GDM1 (cell line): ENCODE results near the gene TNK1.

ENCODE experiments used
- DNase-seq: peaks from one replicate; lab custom pipeline; 2025; lab: John Stamatoyannopoulos, UW

The TNK1 gene

GRCh38 chr17:7410634-7411426 lies 29.9 kb downstream of the TNK1 start:
- DNase-seq: no peak

DNA sequence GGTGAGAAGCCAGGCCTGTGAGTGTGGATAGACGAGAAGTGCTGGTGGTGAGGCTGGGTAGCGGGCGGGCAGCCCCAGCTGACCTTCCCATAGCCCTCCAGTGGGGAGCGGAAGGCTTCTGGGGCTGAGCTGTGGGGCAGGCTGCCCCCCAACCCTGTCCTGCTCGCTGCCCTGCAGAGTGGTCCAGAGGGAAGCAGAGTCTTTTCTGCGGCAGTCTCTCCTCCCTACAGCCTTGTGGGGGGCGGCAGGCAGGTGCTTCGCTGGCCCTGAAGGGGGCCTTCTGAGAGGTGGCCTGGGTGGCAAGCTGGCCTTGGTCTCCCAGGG lies 30.5 kb downstream of the TNK1 start:
- no peak for DNase-seq

DNA sequence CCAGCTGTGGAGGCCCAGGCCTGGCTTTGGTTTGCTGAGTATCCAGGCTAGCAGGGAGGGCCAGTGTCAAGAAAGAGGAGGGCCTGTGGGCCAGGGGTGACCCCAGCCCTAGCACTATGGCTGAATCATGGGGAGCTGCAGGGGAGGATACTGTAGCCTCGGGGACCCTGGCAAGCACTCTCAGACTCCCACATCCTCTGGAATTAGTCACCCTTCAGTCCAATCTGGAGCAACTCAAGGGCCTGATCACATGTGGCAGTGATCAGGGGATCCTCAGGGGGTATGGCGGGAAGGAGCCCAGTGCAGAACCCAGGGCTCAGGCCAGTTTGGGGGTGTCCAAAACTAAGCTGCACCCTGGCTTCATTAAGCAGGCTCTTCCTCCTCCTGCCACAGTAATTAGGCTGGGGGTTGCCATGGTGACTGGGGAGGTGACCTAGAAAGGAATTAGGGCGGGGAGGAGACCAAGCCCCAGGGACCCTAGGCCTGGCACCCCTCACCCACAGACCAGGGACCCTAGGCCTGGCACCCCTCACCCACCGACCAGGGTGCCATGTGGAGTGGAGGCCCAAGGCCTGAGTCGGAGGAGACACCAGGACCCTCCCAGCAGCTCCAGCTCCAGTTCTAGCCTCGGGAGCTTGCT lies 32.6 kb downstream of the TNK1 start:
- DNase-seq: no peak

DNA sequence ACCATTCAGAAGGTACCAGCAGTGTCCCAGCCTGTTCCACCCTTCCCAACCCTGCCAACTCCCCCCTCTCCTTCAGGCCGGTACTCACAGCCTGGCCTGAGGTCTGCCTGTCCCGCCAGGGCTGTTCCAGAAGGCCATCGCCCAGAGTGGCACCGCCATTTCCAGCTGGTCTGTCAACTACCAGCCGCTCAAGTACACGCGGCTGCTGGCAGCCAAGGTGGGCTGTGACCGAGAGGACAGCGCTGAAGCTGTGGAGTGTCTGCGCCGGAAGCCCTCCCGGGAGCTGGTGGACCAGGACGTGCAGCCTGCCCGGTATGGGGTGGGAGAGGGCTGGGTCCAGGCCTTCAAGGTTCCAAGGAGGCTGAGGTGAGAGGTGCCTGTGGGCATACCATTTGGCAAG lies 33.9 kb downstream of the TNK1 start:
- DNase-seq: no peak

DNA sequence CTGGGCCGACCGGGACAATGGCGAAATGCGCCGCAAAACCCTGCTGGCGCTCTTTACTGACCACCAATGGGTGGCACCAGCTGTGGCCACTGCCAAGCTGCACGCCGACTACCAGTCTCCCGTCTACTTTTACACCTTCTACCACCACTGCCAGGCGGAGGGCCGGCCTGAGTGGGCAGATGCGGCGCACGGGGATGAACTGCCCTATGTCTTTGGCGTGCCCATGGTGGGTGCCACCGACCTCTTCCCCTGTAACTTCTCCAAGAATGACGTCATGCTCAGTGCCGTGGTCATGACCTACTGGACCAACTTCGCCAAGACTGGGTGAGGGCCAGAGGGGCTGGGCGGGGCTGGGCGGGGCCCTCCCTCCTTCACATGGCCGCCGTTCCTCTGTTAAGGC lies 34.9 kb downstream of the TNK1 start:
- no peak for DNase-seq

GRCh38 chr17:7416323-7416722 lies 35.4 kb downstream of the TNK1 start:
- DNase-seq: no peak

- DNase-seq: no peak
Observed at GRCh38 chr17:7417056-7417655, 36.3 kb downstream of the TNK1 start.

DNA sequence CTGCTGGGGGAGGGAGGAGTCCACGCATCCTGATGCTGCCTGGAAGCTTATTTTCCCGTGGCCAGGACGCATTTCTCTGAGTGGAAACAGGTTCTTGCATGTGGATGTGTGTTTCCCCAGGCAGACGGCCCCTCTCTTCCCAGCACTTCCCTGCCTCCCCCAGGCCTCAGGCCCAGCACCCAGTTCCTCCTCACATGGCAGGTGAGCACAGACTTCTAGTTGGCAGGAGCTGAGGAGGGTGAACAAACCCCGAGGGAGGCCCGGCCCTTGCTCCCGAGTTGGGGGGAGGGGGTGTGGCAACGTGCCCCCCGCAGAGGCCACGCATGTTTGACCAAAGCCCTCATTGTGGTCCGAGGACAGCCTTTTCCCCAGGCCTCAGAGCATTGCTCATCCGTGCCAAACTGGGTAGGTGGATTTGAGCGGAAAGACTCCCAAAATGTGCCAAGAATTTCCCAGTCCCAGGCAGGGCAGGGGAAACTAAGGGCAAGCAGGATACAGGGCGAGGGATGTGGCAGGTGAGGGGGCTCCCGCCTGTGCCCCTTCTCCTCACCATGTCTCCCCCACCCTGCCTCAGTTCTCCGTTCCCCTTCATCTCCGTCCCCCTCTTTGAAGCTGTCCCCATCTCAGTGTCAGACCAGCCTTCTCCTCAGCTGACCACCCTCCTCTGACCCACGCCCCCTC lies 37.7 kb downstream of the TNK1 start:
- no peak for DNase-seq

DNA sequence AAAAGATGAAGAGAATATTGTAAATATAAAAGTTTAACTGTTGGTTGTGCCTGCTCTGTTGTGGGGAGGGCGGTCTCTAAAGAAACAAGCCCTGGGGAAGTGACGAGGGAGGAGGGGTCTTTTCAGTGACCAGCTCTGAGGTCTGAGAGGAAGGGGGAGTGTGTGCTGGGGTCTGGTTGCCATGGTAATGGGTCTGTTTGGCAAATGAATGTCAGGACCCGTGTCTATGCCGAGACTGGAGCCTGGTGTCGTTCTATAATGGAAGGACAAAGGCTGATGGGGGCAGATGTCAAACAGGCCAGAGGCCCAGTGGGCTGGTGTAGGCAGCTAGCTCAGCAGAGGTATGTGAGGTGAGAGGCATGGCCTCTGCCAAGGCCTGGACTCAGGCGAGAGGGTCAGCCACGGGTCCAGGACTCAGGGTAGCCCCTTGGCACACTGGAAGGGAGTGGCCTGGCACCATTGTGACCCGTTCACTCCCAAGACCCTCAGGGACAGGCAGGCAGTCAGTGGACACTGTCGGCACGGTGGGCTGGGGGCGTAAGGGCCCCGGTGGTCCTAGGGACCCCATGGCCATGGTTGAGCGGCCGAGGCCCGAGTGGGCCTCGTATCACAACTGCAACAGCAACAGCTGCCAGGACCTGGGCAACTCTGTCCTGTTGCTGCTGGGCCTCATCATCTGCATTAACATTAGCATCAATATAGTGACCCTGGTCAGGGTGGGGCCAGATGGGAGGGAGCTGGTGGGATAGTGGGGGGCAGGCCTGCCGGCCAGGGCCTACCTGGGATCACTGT lies 39.1 kb downstream of the TNK1 start, which contains the start of gene SPEM1:
SPEM1 (plus strand) TSS at position 506 of the 792 bp plus-strand sequence; CDS start at position 567, 61 bp downstream.
- no peak for DNase-seq

DNA sequence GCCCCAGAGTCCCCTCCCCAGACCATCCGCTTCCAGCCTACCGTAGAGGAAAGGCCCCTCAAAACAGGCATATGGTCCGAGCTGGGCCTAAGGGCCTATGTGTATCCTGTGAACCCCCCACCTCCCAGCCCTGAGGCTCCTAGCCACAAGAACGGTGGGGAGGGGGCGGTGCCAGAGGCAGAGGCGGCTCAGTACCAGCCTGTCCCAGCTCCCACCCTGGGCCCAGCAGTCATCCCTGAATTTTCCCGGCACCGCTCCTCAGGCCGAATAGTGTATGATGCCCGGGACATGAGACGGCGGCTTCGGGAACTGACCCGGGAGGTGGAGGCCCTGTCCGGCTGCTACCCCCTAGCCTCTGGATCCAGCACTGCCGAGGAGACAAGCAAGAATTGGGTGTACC lies 40.3 kb downstream of the TNK1 start:
- DNase-seq: no peak

- DNase-seq: no peak
Observed at GRCh38 chr17:7423679-7424078, 42.8 kb downstream of the TNK1 start.

GRCh38 chr17:7425316-7425715 lies 44.4 kb downstream of the TNK1 start, which contains the start of gene SPEM2:
SPEM2 (plus strand) TSS chr17:7425616; CDS start chr17:7425689, 73 bp downstream.
- DNase-seq: no peak

DNA sequence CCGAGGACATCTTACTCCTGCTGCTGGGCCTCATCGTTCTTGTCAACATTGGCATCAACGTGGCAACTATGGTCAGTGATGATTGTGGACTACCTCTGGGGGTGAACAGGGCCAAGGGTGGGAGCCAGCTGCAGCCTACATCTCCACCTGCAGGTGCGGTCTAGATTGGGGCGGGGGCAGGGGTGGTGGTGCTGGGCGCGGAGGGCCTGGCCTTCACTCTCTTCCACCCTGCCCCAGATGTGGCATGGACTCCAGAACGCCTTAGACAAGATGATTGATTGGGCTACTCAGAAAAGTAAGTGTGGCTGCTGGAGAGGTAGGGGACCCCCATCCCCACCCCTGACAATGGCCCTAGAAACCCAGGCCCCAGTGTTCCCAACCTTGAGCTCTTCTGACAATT lies 44.9 kb downstream of the TNK1 start:
- no peak for DNase-seq

GRCh38 chr17:7426203-7426863 lies 45.4 kb downstream of the TNK1 start:
- no peak for DNase-seq

GRCh38 chr17:7426896-7427489 lies 46.1 kb downstream of the TNK1 start:
- DNase-seq: no peak

DNA sequence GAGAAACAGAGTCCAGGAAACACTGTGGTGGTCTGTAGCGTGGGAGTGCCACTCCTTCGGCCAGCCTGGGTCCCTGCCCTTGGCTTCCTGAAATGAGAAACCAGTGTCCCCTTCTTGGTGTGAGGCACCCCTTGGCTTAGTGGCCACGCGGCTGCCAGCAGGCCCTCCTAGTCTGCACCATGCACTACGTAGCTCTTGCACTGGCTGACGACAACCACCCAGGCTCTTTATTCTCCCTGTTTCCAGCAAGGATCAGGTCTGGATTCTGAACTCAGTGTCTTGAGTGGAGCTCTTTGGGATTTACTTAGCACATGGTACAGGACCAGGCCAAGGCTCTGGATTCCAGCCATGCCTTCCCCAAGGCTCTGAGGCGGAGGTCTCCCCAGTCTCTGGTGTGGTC lies 46.7 kb downstream of the TNK1 start:
- no peak for DNase-seq

DNA sequence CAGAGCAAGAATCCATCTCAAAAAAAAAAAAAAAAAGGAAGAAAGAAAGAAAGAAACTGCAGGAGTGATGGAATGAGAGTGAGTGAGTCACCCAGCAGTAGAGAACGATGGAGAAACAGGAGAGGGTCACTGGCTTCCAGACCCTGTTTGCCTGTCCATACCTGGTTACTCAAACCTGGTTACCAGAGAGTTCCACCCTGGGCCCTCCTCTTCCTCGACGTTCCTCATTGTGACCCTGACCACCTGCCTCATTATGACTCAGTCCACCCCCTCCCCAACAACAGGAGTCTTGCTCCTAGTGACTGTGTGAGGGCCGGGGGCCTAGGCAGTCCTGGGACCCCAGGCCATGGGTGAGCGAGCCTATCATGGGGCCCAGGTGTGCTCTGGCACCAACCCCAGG lies 47.7 kb downstream of the TNK1 start, which contains the start of gene SPEM3:
SPEM3 (plus strand) TSS at position 301 of the 400 bp plus-strand sequence; CDS start at position 347, 46 bp downstream.
- no peak for DNase-seq

GRCh38 chr17:7429722-7430121 lies 48.8 kb downstream of the TNK1 start:
- DNase-seq: no peak

- no peak for DNase-seq
Observed at GRCh38 chr17:7431231-7431630, 50.3 kb downstream of the TNK1 start.

DNA sequence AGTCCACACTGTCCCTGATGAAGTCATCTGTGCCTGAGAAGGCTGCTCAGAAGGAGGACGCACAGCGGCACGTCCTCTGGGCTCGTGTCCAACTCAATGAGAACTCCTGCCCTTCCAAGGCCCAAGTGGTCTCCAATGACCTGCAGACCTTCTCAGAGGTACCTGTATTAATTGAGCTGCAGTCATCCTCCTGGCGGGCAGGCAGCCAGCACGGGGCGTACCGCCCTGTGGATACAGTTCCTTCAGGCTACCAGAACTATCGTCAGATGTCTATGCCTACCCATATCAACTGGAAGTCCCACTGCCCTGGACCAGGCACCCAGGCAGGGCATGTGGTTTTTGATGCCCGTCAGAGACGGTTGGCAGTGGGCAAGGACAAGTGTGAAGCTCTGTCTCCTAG lies 51.4 kb downstream of the TNK1 start:
- DNase-seq: no peak
